ENCODE results near the gene HNRNPM. TPM values are rescaled to one million over a fixed set of nuclear protein-coding genes. Genes with fewer than 3 reads are reported as not detected.

The HNRNPM gene
- total and polyA plus RNA-seq, 2 donors (not counting 1 experiment from before 2014, with no cell fraction given) = 137 to 221 TPM

GRCh38 chr19:8513036-8513686 is 68.4 kb downstream of the HNRNPM start:
- Histone ChIP-seq H3K9me3 (ENCODE audit: control extremely low read depth in 1 of 3, control insufficient read depth in 2 of 3, insufficient read depth in 1 of 3, low read length in 2 of 3) (peaks cover 0 to 9% (median 0%) of the 10 kb centered on the region in 3 donors), H3K4me3 (ENCODE audit: control extremely low read depth in 1 of 5, extremely low read depth in 1 of 5, insufficient read depth in 1 of 5, low read depth in 2 of 5, low read length in 4 of 5) (peak overlapping the region; percentile 46 to 80 (median 74)), H3K79me2 (ENCODE audit: control insufficient read depth, insufficient read depth, low read length) (peaks cover 4% of the 10 kb centered on the region), H3K4me2 (replicated peaks; ENCODE audit: low read depth, low read length, poor library complexity, severe bottlenecking) (peak overlapping the region; percentile 88), H3K9ac (ENCODE audit: low read length) (peak overlapping the region; percentile 77), H3K4me1 (ENCODE audit: control insufficient read depth in 2 of 2, insufficient read depth in 2 of 2, low read length in 2 of 2) (peaks cover 17 to 31% of the 10 kb centered on the region in 2 donors), H2AFZ (ENCODE audit: insufficient read depth, low read depth, low read length, poor library complexity, severe bottlenecking) (peak overlapping the region; percentile 82), H3K36me3 (replicated peaks in 1 of 2; ENCODE audit: control extremely low read depth in 1 of 2, control insufficient read depth in 1 of 2, extremely low read depth in 1 of 2, insufficient read depth in 2 of 2, low read length in 1 of 2) (peaks cover 0 to 4% of the 10 kb centered on the region in 2 experiments), H3K27ac (ENCODE audit: low read length in 2 of 2) (peak overlapping the region; percentile 87 to 97), H4K20me1 (ENCODE audit: control insufficient read depth, insufficient read depth, low read length, poor library complexity, severe bottlenecking) (no peaks in the 10 kb centered on the region), H3K27me3 (replicated peaks in 1 of 4; ENCODE audit: control extremely low read depth in 1 of 4, control insufficient read depth in 3 of 4, insufficient read depth in 4 of 4, low read length in 3 of 4) (no peaks in the 10 kb centered on the region)
- no peak for TF ChIP-seq CTCF (IDR thresholded peaks at IDR 0.05)
- TF ChIP-seq EZH2 (IDR thresholded peaks at IDR 0.05; ENCODE audit: borderline replicate concordance, insufficient read depth, low read depth, low read length, poor library complexity, severe bottlenecking) = no peak
- 70% methylated on average over 15 of the region's 19 CpGs for WGBS (ENCODE audit: insufficient coverage)
- H3K9me3 Mint-ChIP-seq (ENCODE audit: insufficient read depth) = no peaks in the 10 kb centered on the region
- DNase-seq (no peak), ATAC-seq (ENCODE audit: low read depth) (no peak)
- peak overlapping the region; percentile 98 for H3K27ac Mint-ChIP-seq
- no peaks in the 10 kb centered on the region for H3K27me3 Mint-ChIP-seq
- CTCF ChIA-PET = interaction anchor here (0.6 to 4.2 kb wide), 6 partner anchors 56 to 569 kb away, joined by 3 to 70 read pairs (median 8); partner anchors contain the start of genes MARCHF2, MYO1F and TIMM44
- peak overlapping the region; percentile 93 for H3K4me3 Mint-ChIP-seq
- intact Hi-C loops (cut with micrococcal nuclease) = loop anchor here (1.0 to 5.0 kb wide), 4 partner anchors 8 to 506 kb away; partner anchors contain the start of genes ELAVL1, MARCHF2 and RAB11B
- POLR2A ChIA-PET = interaction anchor here (0.6 to 2.5 kb wide), 8 partner anchors 39 to 192 kb away, joined by 3 to 26 read pairs (median 6); partner anchors contain the start of genes HNRNPM, MARCHF2, MYO1F and NDUFA7
- H3K4me1 Mint-ChIP-seq = peaks cover 22% of the 10 kb centered on the region

All from B cell (primary cell).